SK-N-SH (cell line): Measurements from ENCODE around the gene PTPN20.

ENCODE experiments used
- FOXM1 ChIP-seq: IDR thresholded peaks from 2 replicates; pipeline ENCODE4 v1.4.0; 2012; ENCODE audit warnings: low read depth, mild to moderate bottlenecking
- MEF2A ChIP-seq: IDR thresholded peaks from 2 replicates; pipeline ENCODE4 v1.4.0; 2012; ENCODE audit warnings: low read depth, borderline replicate concordance
- POLR2AphosphoS5 ChIP-seq: IDR thresholded peaks from 2 replicates; pipeline ENCODE4 v1.6.1; 2012; ENCODE audit warnings: low read depth, low read length
- TAF1 ChIP-seq: IDR thresholded peaks from 2 replicates; pipeline ENCODE4 v1.6.1; 2012; ENCODE audit warnings: low read depth, mild to moderate bottlenecking, low read length, moderate library complexity, borderline replicate concordance
- TF ChIP-seq, protein P1 (sequence below): fragments of 200-600 bp; sonication (generic); IDR thresholded peaks from 2 replicates; pipeline ENCODE4 v1.6.1; 2017; ENCODE audit warnings: antibody characterized with exemption, mild to moderate bottlenecking, moderate library complexity
- TF ChIP-seq, protein P2 (sequence below): IDR thresholded peaks from 2 replicates; pipeline ENCODE4 v1.6.1; 2012; ENCODE audit warnings: mild to moderate bottlenecking, low read depth, low read length, moderate library complexity

DNA sequence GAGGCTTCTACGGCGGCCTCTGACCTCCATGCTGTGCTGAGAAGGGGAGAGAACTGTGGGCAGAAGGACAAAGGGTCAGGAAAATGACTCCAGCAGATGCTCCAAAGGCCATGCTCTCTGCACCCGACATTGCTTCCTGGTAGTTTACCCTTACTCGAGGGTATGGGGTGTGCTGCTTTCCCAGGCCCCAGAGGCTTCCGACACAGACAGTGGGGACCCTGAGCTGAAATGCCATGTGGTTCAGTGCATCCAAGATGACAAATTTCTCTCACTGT, 130.9 kb downstream of the PTPN20 start:
- TF ChIP-seq, protein P1, sequence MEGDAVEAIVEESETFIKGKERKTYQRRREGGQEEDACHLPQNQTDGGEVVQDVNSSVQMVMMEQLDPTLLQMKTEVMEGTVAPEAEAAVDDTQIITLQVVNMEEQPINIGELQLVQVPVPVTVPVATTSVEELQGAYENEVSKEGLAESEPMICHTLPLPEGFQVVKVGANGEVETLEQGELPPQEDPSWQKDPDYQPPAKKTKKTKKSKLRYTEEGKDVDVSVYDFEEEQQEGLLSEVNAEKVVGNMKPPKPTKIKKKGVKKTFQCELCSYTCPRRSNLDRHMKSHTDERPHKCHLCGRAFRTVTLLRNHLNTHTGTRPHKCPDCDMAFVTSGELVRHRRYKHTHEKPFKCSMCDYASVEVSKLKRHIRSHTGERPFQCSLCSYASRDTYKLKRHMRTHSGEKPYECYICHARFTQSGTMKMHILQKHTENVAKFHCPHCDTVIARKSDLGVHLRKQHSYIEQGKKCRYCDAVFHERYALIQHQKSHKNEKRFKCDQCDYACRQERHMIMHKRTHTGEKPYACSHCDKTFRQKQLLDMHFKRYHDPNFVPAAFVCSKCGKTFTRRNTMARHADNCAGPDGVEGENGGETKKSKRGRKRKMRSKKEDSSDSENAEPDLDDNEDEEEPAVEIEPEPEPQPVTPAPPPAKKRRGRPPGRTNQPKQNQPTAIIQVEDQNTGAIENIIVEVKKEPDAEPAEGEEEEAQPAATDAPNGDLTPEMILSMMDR, result no peak
- no peak for TF ChIP-seq FOXM1
- TF ChIP-seq POLR2AphosphoS5, result no peak
- TF ChIP-seq, protein P2, sequence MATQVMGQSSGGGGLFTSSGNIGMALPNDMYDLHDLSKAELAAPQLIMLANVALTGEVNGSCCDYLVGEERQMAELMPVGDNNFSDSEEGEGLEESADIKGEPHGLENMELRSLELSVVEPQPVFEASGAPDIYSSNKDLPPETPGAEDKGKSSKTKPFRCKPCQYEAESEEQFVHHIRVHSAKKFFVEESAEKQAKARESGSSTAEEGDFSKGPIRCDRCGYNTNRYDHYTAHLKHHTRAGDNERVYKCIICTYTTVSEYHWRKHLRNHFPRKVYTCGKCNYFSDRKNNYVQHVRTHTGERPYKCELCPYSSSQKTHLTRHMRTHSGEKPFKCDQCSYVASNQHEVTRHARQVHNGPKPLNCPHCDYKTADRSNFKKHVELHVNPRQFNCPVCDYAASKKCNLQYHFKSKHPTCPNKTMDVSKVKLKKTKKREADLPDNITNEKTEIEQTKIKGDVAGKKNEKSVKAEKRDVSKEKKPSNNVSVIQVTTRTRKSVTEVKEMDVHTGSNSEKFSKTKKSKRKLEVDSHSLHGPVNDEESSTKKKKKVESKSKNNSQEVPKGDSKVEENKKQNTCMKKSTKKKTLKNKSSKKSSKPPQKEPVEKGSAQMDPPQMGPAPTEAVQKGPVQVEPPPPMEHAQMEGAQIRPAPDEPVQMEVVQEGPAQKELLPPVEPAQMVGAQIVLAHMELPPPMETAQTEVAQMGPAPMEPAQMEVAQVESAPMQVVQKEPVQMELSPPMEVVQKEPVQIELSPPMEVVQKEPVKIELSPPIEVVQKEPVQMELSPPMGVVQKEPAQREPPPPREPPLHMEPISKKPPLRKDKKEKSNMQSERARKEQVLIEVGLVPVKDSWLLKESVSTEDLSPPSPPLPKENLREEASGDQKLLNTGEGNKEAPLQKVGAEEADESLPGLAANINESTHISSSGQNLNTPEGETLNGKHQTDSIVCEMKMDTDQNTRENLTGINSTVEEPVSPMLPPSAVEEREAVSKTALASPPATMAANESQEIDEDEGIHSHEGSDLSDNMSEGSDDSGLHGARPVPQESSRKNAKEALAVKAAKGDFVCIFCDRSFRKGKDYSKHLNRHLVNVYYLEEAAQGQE, result no peak
- no peak for TF ChIP-seq MEF2A
- TF ChIP-seq TAF1, result no peak
